ENCODE data around the gene MTERF4.

- TF ChIP-seq POLR2A (IDR thresholded peaks at IDR 0.05): no peak
- no peak for TF ChIP-seq CTCF (IDR thresholded peaks at IDR 0.05)
Measured at GRCh38 chr2:241051578-241052487, 50.3 kb downstream of the MTERF4 start.
